Astrocyte (in vitro differentiated cells and primary cell): Measurements from ENCODE around the gene RILPL1.

Experiments
- CTCF ChIP-seq: IDR thresholded peaks from 2 replicates; pipeline ENCODE4 v1.5.1; 2011; ENCODE audit warnings: low read depth, mild to moderate bottlenecking, inconsistent platforms, low read length, moderate library complexity; ENCODE audit not compliant: insufficient read depth
- EZH2 ChIP-seq: IDR thresholded peaks from 2 replicates; pipeline ENCODE4 v1.6.1; 2012; ENCODE audit warnings: mild to moderate bottlenecking, low read length, inconsistent platforms; ENCODE audit not compliant: insufficient read depth

GRCh38 chr12:123482876-123483275, 50.6 kb downstream of the RILPL1 start:
- TF ChIP-seq CTCF = no peak
- no peak for TF ChIP-seq EZH2
